PC-9 (cell line): ENCODE measurements around the gene TM9SF1. TPM values are rescaled to one million over a fixed set of nuclear protein-coding genes. Genes with fewer than 3 reads are reported as not detected.

Experiments used
- BruUV-seq: library from RNA; stranded (reverse); fragments of 400-500 nt; replicated peaks from 2 replicates; lab custom pipeline; 2021; lab: Mats Ljungman, UMichigan
- CTCF ChIA-PET: fragments of 300-600 bp; sonication (Branson Sonifier 250); formaldehyde crosslinking; loops from one replicate; lab custom pipeline; 2022; ENCODE audit warnings: antibody characterized with exemption; lab: Charles Lee
- POLR2A ChIA-PET: fragments of 300-600 bp; sonication (Branson Sonifier 250); formaldehyde crosslinking; loops from one replicate; lab custom pipeline; 2022; ENCODE audit warnings: antibody characterized with exemption; ENCODE audit not compliant: unreplicated experiment; lab: Charles Lee
- DNase-seq, 2 experiments: peaks; one replicate each; pipeline versions ENCODE4 v3.0.0 to v3.0.0-alpha.2; 2015 to 2022; ENCODE audit warnings: mixed read lengths in 1 of 2
- H2AFZ ChIP-seq: fragments of 200-600 bp; sonication (generic); 2 replicates; pipeline ENCODE4 v1.8.1; 2017; ENCODE audit warnings: antibody characterized with exemption
- H3F3A ChIP-seq: fragments of 200-600 bp; sonication (generic); 2 replicates; pipeline ENCODE4 v1.8.1; 2017; ENCODE audit warnings: antibody characterized with exemption, mild to moderate bottlenecking, low read depth; ENCODE audit not compliant: insufficient read depth
- H3K27ac ChIP-seq: fragments of 200-600 bp; sonication (generic); 2 replicates; pipeline ENCODE4 v1.6.1; 2016; ENCODE audit warnings: mixed run types
- H3K27me3 ChIP-seq: fragments of 200-600 bp; sonication (generic); 2 replicates; pipeline ENCODE4 v1.6.1; 2016; ENCODE audit warnings: low read depth, mixed run types; ENCODE audit not compliant: insufficient read depth
- H3K36me3 ChIP-seq: fragments of 200-600 bp; sonication (generic); 2 replicates; pipeline ENCODE4 v1.6.1; 2016; ENCODE audit warnings: low read depth, mixed run types
- H3K4me1 ChIP-seq: fragments of 200-600 bp; sonication (generic); replicated peaks from 2 replicates; pipeline ENCODE4 v1.6.1; 2016; ENCODE audit warnings: mixed run types; ENCODE audit not compliant: insufficient read depth
- H3K4me2 ChIP-seq: fragments of 200-600 bp; sonication (generic); 2 replicates; pipeline ENCODE4 v1.6.1; 2017; ENCODE audit warnings: mixed run types
- H3K4me3 ChIP-seq: fragments of 200-600 bp; sonication (generic); 2 replicates; pipeline ENCODE4 v1.6.1; 2016; ENCODE audit warnings: mixed run types
- H3K79me2 ChIP-seq: fragments of 200-600 bp; sonication (generic); 2 replicates; pipeline ENCODE4 v1.6.1; 2017; ENCODE audit warnings: low read depth, mixed run types
- H3K9me2 ChIP-seq: fragments of 200-600 bp; sonication (generic); 2 replicates; pipeline ENCODE4 v1.8.1; 2017; ENCODE audit warnings: mild to moderate bottlenecking; ENCODE audit not compliant: insufficient read depth
- H3K9me3 ChIP-seq: fragments of 200-600 bp; sonication (generic); 2 replicates; pipeline ENCODE4 v1.8.1; 2016; ENCODE audit warnings: low read depth; ENCODE audit not compliant: insufficient read depth
- H4K20me1 ChIP-seq: fragments of 200-600 bp; sonication (generic); 2 replicates; pipeline ENCODE4 v1.8.1; 2017; ENCODE audit not compliant: insufficient read depth
- CTCF ChIP-seq: fragments of 200-600 bp; sonication (generic); conservative IDR thresholded peaks from 2 replicates; pipeline ENCODE4 v1.6.1; 2017; ENCODE audit warnings: mixed run types, antibody characterized with exemption, mild to moderate bottlenecking, moderate library complexity
- EZH2 ChIP-seq: fragments of 200-600 bp; sonication (generic); IDR thresholded peaks from 2 replicates; pipeline ENCODE4 v1.8.0; 2017; ENCODE audit warnings: antibody characterized with exemption, low read depth
- intact Hi-C: fragments of 100-400 bp; cut with micrococcal nuclease; formaldehyde crosslinking; loops from one replicate; pipeline ENCODE4 v1.10.0; 2022; ENCODE audit not compliant: unreplicated experiment
- total RNA-seq: library from RNA; stranded (reverse); gene quantifications from 2 replicates; pipeline ENCODE4 v1.2.3, GENCODE V29; 2021

Gene TM9SF1
- total RNA-seq, 1 experiment from 2014 or later, result 37.3 TPM

GRCh38 chr14:24150567-24150966, 44.7 kb downstream of the TM9SF1 start:
- H3K36me3 ChIP-seq, result no peaks in the 10 kb centered on the region; the same call in 1 of the 2 replicates
- ChIA-PET POLR2A (no interaction called here), CTCF (no interaction called here)
- peaks cover 25% of the 10 kb centered on the region for H3K79me2 ChIP-seq
- TF ChIP-seq EZH2, result no peak
- TF ChIP-seq CTCF, result no peak
- H3K4me3 ChIP-seq, result no peak overlapping the region
- H4K20me1 ChIP-seq, result no peaks in the 10 kb centered on the region
- H3K9me2 ChIP-seq, result no peaks in the 10 kb centered on the region
- no peaks in the 10 kb centered on the region for H3K9me3 ChIP-seq
- H3K27ac ChIP-seq, result no peak overlapping the region
- peaks cover 3% of the 10 kb centered on the region; the same call in 1 of the 2 replicates for H3F3A ChIP-seq
- intact Hi-C loops, result no loop called here
- H2AFZ ChIP-seq, result no peak overlapping the region
- DNase-seq, result no peak
- H3K4me2 ChIP-seq, result no peak overlapping the region
- no peaks in the 10 kb centered on the region for H3K27me3 ChIP-seq
- no TSS peak for BruUV-seq
- H3K4me1 ChIP-seq, result peaks cover 10% of the 10 kb centered on the region

- Histone ChIP-seq H3K4me2 (no peak overlapping the region), H3K79me2 (peaks cover 30% of the 10 kb centered on the region), H3K9me3 (no peaks in the 10 kb centered on the region), H3K27ac (no peak overlapping the region), H3K4me3 (no peak overlapping the region), H2AFZ (no peak overlapping the region), H3K36me3 (no peaks in the 10 kb centered on the region; the same call in 1 of the 2 replicates), H3K27me3 (no peaks in the 10 kb centered on the region), H3F3A (peaks cover 3% of the 10 kb centered on the region; the same call in 1 of the 2 replicates), H3K4me1 (peaks cover 15% of the 10 kb centered on the region), H4K20me1 (no peaks in the 10 kb centered on the region), H3K9me2 (no peaks in the 10 kb centered on the region)
- ChIA-PET CTCF (no interaction called here), POLR2A (no interaction called here)
- intact Hi-C loops, result no loop called here
- no TSS peak for BruUV-seq
- TF ChIP-seq EZH2 (no peak), CTCF (no peak)
- no peak for DNase-seq
Observed at GRCh38 chr14:24150061-24150460, 45.2 kb downstream of the TM9SF1 start.

- TF ChIP-seq CTCF, result no peak
- TF ChIP-seq EZH2, result no peak
- no peak overlapping the region for H3K4me3 ChIP-seq
- H3K9me3 ChIP-seq, result no peaks in the 10 kb centered on the region
- intact Hi-C loops, result no loop called here
- no peaks in the 10 kb centered on the region for H3K9me2 ChIP-seq
- no peaks in the 10 kb centered on the region for H3K27me3 ChIP-seq
- CTCF ChIA-PET, result no interaction called here
- no peak for DNase-seq
- H2AFZ ChIP-seq, result no peak overlapping the region
- H3K79me2 ChIP-seq, result peaks cover 37% of the 10 kb centered on the region
- POLR2A ChIA-PET, result no interaction called here
- BruUV-seq, result no TSS peak
- H3K4me2 ChIP-seq, result no peak overlapping the region
- H3K4me1 ChIP-seq, result peaks cover 15% of the 10 kb centered on the region
- H3K36me3 ChIP-seq, result no peaks in the 10 kb centered on the region; the same call in 1 of the 2 replicates
- H4K20me1 ChIP-seq, result no peaks in the 10 kb centered on the region
- H3F3A ChIP-seq, result peaks cover 3% of the 10 kb centered on the region; the same call in 1 of the 2 replicates
- no peak overlapping the region for H3K27ac ChIP-seq
Observed at GRCh38 chr14:24149302-24149969, 45.8 kb downstream of the TM9SF1 start.
